ENCODE measurements around the gene CACNG7.
A peak's percentile ranks its signal among the peaks of the same experiment; 100 is the strongest.
"Not testable (repeated sequence)": the region's sequence is repeated elsewhere in the genome, so short reads cannot be mapped to it uniquely, and the experiment has no call there.

The CACNG7 gene

GRCh38 chr19:53906211-53907192, 2.6 kb upstream of the CACNG7 start:
- peak; percentile 64 for DNase-seq

DNA sequence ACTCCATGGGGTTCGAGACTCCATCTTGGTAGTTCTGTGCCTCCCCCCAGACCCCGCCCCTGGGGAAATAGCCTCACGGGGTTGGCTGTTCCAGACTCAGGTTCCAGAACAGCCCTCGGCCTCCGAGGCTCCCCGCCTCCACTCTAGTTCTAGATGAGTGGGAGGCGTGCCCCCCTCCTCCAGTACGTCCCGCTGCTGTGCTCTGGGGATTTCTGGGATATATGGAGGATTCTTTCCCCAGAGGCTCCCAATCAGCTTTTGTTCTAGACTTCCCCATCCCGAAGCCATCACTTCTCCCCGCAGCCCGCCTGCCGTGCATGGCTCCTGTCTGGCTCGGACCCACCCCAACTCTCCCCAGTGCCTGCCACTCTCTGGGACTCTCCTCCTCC, 1.9 kb upstream of the CACNG7 start:
- no peak for DNase-seq

GRCh38 chr19:53907690-53908089, 1.4 kb upstream of the CACNG7 start:
- DNase-seq, result no peak

- DNase-seq, result peak; percentile 88
Observed at GRCh38 chr19:53908106-53908934, 758 bp upstream of the CACNG7 start.

DNA sequence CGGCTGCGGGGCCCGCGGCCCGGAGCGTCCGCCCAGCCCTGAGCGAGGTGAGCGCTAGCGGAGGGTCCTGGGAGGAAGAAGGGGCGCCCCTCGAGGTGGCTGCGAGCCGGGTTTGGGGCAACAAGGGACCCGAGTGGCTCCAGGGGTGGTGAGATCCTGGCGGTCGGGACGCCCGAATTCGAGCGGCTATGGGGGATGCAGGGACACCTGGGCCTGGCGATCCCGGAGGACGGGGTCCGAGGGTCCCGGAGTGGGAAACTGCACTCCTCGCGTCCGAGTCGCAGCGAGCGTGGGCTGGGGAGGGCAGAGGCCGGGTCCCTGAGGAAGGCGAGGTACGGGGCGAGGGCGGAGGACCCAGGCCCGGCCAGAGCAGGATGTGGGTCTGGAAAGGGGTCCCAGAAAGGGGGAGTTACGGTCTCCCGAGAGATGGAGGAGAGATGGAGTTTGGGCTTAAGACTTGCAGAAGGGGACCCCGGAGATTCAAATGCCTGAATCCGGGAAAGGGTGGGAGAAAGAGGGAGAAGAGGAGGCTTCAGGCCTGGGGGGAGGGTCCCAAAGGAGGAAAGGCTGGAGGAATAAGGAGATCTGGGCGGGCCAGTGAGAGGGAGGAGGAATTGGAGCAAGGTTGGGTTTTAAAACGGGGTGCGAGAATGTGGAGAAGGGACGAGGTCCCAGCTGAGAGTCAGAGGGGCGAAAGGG, 542 bp downstream of the CACNG7 start:
- peak; percentile 29 for DNase-seq

DNA sequence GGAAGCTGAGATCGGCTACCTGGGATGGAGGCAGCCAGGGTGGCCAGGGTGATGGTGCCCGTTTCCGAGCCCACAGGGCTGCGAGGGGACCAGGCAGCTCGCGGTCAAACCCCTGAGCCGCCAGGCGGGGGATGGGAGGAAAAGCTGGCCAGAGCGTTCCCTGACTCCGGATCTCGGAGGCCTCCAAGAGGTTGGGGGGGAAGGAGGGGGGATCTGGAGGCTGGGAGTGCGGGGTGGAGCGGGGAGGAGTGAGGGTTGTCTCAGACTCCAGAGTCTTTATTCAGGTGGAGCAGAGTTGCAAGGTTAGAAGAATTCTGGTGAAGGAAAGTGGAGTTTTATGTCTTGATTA, 1.1 kb downstream of the CACNG7 start:
- DNase-seq, result peak; percentile 51

DNA sequence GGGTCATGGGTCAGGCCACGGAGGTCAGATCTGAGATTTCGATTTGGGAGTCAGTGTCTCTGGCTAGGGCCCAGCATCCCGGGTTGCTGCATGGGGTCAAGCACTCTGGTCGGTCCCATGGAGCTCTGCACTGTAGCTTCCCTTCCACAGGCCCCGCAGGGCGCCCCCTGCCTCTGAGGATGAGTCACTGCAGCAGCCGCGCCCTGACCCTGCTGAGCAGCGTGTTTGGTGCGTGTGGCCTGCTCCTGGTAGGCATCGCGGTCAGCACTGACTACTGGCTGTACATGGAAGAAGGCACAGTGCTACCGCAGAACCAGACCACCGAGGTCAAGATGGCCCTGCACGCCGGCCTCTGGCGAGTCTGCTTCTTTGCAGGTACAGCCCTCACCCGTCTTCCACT, 3.6 kb downstream of the CACNG7 start:
- DNase-seq, result no peak

DNA sequence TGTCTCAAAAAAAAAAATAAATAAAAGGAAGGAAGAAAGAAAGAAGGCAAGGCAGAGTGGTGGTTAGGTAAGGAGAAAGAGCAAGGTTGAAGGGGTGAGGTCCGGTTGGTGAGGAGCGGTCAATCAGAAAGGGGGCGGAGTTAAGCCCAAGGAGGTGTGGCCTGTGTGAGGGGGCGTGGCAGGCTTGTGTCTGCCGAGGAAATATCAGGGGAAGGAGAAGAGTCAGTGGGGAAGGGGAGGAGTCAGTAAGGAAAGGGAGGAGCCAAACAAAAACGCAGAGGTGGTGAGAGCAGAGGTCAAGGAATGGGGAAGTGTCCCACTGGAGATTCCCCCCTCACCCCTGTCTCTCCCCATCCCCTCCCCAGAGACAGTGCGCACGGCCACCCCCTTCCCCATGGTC, 5.9 kb downstream of the CACNG7 start:
- DNase-seq, result no peak

DNA sequence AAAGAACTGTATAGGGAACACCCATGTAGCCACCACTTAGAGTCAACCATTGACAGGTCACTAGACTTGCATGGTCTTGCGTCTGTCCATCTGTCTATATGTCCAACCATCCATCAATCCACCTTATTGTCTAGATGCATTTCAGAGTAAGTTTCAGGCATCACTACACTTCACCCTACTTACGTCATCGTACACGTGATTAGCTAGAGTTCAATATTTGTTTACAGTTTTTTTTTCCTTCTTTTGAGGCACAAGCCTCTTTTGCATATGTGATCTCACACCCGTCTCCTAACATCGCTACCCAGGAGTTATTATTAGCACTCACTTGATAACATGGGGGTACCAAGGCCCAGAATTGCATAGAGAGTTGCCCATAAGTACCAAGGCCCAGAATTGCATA, 6.9 kb downstream of the CACNG7 start:
- no peak for DNase-seq

DNA sequence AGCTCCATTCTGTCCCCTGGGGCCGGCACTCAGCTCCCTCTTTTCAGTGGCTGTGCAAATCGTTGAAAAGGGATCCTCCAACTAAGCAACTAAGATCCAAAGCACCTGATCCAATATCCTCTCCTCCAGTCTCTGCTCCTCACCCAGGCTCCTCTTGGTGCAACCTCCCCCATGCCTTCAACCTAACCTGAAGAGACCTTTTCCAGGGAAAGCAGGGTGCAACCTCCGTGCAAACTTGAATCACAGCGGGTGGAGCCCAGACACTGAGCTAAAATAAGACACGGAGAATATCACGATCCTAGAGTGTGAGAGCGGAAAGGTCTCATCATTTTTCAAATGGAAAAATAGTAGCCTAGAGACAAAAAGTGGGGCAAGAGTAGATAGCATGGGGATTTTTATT, 8.3 kb downstream of the CACNG7 start:
- no peak for DNase-seq

- peak; percentile 79 for DNase-seq
Observed at GRCh38 chr19:53927739-53928138, 18.7 kb downstream of the CACNG7 start.

DNA sequence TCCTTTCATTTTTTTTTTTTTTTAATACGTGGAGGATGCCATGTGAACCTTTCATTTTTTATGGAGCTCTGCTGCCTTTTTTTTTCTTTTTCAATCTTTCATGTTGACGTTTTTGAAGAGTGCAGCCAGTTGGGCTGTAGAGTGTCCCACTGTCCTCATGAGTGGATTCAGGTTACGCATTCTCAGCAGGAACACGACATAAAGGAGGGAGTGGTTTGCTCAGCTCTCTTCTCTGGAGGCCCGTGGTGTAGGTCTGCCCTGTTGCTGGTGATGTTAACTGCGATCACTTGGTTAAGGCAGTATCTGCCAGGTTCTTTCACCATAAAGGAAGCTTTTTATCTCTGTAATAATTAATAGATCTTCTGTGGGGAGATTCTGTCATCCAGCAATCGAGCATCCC, 27.0 kb downstream of the CACNG7 start:
- no peak for DNase-seq

DNA sequence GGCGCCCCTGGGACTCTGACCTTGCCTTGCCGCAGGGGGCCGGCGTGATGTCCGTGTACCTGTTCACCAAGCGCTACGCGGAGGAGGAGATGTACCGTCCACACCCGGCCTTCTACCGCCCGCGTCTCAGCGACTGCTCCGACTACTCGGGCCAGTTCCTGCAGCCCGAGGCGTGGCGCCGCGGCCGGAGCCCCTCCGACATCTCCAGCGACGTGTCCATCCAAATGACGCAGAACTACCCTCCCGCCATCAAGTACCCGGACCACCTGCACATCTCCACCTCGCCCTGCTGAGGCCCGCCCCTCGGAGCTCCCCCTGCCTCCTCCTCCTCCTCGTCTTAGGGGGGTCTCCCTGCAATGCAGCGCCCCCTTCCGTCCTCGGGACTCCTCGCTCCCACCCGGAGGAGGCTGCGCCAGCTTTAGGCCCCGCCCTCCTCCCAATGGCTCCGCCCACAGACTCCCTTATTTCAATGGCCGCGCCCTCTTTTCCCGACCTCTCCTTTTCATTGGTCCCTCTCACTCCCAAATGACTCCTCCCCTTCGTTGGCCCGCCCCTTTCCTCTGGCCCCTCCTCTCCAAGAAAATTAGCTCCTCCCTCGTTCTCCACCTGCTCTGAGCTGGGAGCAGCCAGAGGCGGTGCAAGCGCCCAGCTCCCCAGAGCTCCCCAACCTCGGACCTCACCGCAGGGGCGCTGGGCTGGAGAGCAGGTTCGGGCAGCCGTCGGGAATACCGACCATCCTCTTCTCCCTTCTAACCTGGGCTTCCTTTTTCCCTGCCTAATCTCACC, 33.1 kb downstream of the CACNG7 start:
- DNase-seq, result peak; percentile 69

DNA sequence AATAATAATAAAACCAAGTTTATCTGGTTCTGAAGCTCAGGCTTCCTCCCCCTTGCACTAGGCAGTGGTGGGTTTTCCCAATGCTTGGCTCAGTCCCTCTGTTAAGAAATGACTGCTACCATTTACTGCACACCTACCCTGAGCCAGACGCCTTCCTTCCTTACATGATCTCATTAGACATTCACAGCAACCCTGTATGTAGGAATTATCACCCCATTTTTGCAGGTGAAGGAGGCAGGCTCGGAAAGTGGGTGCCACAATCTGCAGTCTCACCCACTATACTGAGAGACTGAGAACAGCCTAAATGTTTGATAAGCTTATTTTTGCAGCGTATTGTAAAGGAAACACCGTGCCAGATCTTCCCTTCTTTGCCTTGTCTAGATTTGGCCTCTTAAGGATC, 35.3 kb downstream of the CACNG7 start:
- DNase-seq, result no peak

DNA sequence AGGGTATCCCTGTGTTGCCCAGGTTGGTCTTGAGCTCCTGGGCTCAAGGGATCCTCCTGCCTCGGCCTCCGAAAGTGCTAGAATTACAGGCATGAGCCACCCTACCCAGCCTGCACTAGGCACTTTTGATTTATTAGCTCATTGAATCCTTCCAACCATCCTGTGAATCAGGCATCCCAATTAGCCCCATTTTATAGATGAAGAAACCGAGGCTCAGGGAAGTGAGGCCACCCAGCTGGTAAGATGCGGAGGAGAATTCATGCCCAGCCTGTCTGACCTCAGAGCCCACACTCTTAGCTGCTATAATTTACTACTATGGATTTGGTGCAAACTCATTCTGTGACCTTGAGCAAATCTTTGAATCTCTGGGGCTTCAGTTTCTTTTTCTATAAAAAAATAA, 35.9 kb downstream of the CACNG7 start:
- DNase-seq, result no peak

- DNase-seq, result no peak
Observed at GRCh38 chr19:53945441-53945840, 36.4 kb downstream of the CACNG7 start.

DNA sequence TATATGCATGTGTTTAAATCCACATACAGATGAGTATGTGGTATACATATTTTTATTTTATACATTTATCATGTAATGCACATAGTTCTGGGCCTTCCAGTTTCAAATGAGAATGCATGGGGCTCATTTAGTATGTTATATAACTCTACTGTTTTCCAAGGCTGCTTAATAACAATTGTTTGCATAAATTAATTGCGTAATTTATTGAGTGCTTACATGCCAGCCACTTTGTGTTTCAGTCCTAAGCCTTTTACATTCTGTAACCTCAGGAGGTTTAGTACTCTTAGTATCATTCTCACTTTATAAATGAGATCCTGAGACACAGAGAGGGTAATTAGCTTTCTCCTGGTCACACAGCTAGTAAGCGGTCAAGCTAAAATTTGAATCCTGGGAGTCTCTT, 36.9 kb downstream of the CACNG7 start:
- no peak for DNase-seq

- no peak for DNase-seq
Observed at GRCh38 chr19:53947624-53948023, 38.5 kb downstream of the CACNG7 start.

GRCh38 chr19:53948611-53949010, 39.5 kb downstream of the CACNG7 start:
- DNase-seq, result not testable (repeated sequence)

GRCh38 chr19:53951436-53951835, 42.4 kb downstream of the CACNG7 start:
- no peak for DNase-seq

- DNase-seq, result no peak
Observed at GRCh38 chr19:53951947-53952346, 42.9 kb downstream of the CACNG7 start.

DNA sequence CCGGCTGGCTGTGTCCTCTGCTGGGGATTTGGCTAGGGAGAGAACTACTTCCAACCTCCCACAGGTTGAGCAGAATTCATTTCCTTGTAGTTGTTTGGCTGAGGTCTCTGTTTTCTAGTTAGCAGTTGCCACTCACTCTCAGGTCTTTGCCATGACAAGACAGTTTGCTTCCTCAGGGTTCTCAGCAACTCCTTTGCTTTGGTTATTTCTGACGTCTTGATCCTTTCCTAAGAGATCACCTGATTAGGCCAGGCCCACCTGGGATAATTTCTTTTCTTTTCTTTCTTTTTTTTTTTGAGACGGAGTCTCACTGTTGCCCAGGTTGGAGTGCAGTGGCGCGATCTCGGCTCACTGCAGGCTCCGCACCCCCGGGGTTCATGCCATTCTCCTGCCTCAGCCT, 44.3 kb downstream of the CACNG7 start:
- no peak for DNase-seq

All from eye (tissue), 1 donor.